ENCODE data around the gene EFCAB10.

GRCh38 chr7:105617280-105618015, 36.2 kb upstream of the EFCAB10 start:
- no peak for TF ChIP-seq CTCF (IDR thresholded peaks at IDR 0.05)
- no peak for TF ChIP-seq POLR2A (IDR thresholded peaks at IDR 0.05)

Measured in esophagus squamous epithelium (tissue), 4 donors.